ENCODE measurements around the gene PCBP3.

DNA sequence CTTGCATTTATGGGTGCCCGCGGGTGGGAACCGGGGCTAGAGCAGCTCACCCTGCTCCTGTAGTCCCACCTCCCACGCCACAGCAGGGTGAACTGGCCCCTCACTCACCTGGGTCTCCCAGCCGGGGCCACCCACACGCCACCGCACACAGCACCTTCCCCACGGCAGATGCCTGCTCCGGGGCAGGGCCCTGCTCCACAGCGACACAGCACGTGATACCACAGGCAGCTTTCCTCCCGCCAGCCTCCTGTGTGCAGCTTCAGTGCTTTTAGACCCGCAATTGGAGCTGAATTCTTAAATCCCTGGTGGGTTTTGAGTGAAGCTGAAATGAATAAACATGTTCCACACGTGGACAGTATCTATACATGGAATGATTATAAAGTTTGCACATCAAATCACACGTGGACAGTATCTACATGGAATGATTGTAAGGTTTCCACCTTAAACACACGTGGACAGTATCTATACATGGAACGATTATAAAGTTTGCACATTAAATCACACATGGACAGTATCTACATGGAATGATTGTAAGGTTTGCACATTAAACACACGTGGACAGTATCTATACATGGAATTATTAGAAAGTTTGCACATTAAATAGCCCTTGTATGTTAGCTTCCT is 245.0 kb downstream of the PCBP3 start:
- TF ChIP-seq YY1 (IDR thresholded peaks at IDR 0.05; ENCODE audit: insufficient read depth, insufficient read length) (no peak), ZNF274 (IDR thresholded peaks at IDR 0.05; ENCODE audit: low read depth, low read length) (no peak), SUZ12 (IDR thresholded peaks at IDR 0.05; ENCODE audit: extremely low read depth, insufficient read depth, insufficient read length) (no peak)
